HG03066 (cell line): ENCODE data around the gene LRRFIP1.

ENCODE experiments used
- ATAC-seq: cut with Tn5 transposase; IDR thresholded peaks from one replicate; pipeline ENCODE4 v1.9.1; 2021; ENCODE audit warnings: low read depth; ENCODE audit not compliant: unreplicated experiment

LRRFIP1 gene

GRCh38 chr2:237638176-237638575, 10.8 kb downstream of the LRRFIP1 start:
- no peak for ATAC-seq

- ATAC-seq, result no peak
These were observed 11.9 kb downstream of the LRRFIP1 start for GRCh38 chr2:237639052-237639835.

- ATAC-seq, result no peak
These were observed 12.4 kb downstream of the LRRFIP1 start for GRCh38 chr2:237639836-237640220.

- no peak for ATAC-seq
These were observed 13.2 kb downstream of the LRRFIP1 start for GRCh38 chr2:237640493-237640998.

GRCh38 chr2:237642038-237642734, 14.8 kb downstream of the LRRFIP1 start:
- no peak for ATAC-seq

GRCh38 chr2:237643066-237643465, 15.7 kb downstream of the LRRFIP1 start:
- ATAC-seq, result no peak

GRCh38 chr2:237643582-237644380, 16.4 kb downstream of the LRRFIP1 start:
- ATAC-seq, result no peak

- ATAC-seq, result no peak
These were observed 17.0 kb downstream of the LRRFIP1 start for GRCh38 chr2:237644381-237644703.

GRCh38 chr2:237645261-237645660, 17.9 kb downstream of the LRRFIP1 start:
- no peak for ATAC-seq

- ATAC-seq, result no peak
These were observed 20.0 kb downstream of the LRRFIP1 start for GRCh38 chr2:237647176-237648015.

GRCh38 chr2:237648016-237648381, 20.6 kb downstream of the LRRFIP1 start:
- no peak for ATAC-seq

- no peak for ATAC-seq
These were observed 22.4 kb downstream of the LRRFIP1 start for GRCh38 chr2:237649541-237650454.

- ATAC-seq, result no peak
These were observed 23.1 kb downstream of the LRRFIP1 start for GRCh38 chr2:237650455-237650850.

- no peak for ATAC-seq
These were observed 24.4 kb downstream of the LRRFIP1 start for GRCh38 chr2:237651761-237652160.

GRCh38 chr2:237652181-237652580, 24.8 kb downstream of the LRRFIP1 start:
- ATAC-seq, result no peak

GRCh38 chr2:237652854-237653253, 25.5 kb downstream of the LRRFIP1 start:
- no peak for ATAC-seq

- ATAC-seq, result no peak
These were observed 26.6 kb downstream of the LRRFIP1 start for GRCh38 chr2:237653776-237654558.

- no peak for ATAC-seq
These were observed 29.7 kb downstream of the LRRFIP1 start for GRCh38 chr2:237657063-237657462.
